NCI-H345 (cell line): Measurements from ENCODE around the gene KIAA0930.
"Not testable (repeated sequence)": the region's sequence is repeated elsewhere in the genome, so short reads cannot be mapped to it uniquely, and the experiment has no call there.

Source experiments
- DNase-seq: peaks from one replicate; lab custom pipeline; 2025; lab: John Stamatoyannopoulos, UW

The KIAA0930 gene

DNA sequence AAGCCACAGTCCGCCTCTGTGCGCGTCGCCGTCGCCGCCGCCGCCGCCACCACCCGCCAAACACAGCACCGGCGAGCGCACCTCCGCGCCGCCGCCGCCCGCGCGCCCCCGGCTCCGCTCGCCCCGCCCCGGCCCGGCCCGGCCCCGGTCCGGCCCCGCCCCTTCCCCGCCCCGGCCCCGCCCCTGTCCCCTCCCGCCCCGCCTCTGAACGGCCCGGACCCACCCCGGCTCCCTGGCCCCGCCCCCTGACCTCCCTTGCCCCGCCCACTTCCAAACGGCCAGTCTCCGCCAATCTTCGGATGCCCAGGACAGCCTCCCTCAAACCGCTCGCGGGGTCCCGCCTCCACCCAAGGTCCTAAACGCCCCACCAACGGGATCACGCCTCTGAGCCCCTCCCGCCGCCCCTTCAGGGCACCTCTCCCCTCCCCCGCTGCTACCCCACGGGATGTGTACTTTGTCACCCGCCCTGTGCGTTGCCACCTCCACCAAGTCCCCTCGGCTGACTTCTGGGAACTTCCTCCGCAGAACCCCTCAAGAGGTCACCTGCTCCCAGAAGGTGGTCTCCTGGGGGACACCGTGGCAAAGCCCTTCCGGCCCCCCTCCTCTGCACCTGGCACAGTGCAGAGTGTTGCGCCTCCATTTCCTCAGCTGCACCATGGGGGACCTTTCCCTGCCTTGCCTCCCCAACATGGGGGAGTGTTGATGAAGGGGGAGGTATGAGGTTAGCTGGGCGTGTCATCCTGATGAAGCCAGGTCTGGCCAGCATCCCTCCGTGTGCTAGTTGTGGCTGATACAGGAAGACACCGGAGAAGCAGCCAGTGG, at the start of gene KIAA0930:
TSS of gene KIAA0930 (minus strand) at position 85 of the 822 bp plus-strand sequence. CDS start 191 bp downstream, outside the sequence.
- DNase-seq: peak; percentile 53

DNA sequence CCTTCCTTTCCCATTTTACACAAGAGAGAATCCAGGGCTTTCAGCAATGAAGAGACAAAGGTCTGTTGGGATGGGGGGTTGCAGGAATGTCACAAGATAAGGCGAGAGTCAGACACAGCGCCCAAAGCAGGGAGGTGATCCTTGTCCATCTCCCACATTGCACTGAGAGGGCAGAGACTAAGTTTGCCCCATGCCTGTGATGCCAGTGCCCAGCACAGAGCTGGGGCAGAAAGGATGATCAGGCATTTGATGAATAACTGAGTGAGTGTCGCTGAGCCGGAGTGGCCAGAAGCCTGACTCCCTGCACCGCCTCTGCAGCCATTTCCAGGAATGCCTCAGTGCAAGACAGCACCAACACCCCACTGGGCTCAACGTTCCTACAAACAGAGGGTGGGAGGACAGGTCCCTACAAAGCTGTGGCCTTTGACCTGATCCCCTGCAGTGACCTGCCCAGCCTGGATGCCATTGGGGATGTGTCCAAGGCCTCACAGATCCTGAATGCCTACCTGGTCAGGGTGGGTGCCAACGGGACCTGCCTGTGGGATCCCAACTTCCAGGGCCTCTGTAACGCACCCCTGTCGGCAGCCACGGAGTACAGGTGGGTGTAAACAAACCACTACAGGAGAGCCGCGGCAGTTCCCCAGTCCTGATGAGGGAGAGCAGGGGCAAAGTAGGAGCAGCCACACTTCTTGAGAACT, 46.3 kb upstream of the KIAA0930 start:
- DNase-seq: no peak

DNA sequence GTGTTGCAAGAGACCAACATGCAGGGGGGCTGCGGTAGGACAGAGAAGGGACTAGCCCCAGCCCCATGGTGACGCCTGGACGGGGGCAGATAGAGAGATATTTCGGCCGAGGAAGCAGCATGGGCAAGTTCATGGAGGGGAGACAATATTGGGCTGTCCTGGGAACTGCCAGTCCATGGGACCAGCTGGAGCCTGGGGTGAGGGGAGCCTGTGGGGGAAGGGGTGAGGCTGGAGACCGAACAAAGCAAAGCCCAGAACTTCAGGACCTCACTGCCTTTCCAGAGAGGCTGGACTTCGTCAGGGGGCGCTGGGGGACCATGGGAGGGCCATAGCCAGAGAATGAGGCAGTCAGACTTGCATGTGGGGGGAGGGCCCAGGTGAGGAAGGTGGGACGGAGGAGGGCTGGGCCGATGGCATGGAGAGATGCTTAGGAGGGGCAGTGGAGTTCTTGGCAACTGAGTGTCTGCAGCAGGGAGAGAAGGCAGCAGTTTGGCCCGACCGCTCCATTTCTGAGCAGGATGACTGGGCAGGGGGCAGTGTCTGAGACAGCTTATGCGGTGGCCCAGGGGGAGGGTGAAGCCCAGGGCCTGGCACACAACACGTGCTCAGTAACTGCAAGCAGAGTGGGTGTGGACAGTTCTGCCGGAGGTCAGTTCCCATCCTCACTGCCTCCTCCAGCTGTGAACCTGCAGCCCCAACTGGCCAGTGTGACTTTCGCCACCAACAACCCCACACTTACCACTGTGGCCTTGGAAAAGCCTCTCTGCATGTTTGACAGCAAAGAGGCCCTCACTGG, 44.8 kb upstream of the KIAA0930 start:
- no peak for DNase-seq

DNA sequence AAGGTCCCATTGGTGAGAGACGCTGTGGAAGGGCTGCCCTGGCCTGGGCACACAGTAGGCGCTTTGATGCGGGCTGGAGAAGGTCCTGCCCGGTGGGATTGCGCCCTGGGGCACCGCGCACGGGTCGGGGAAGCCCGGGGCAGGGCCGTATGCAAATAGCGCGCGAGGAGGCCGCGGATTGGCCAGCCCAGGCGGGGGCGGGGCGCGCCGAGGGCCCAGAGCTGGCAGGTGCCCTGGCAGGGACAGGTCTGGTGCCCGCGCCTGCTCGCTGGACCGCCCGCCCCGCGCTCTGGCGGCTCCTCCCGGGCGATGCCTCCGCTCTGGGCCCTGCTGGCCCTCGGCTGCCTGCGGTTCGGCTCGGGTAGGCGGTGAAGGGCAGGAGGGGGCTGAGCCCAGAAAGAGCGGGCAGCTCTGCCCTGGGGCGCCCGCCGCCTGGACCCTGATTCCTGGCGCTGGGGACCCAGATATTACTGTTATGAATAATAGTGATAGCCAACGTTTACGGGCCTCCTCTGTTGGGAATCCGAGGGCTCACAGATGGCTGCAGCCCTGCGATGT, 44.1 kb upstream of the KIAA0930 start, which contains the start of gene UPK3A:
TSS of gene UPK3A (plus strand) at position 245 of the 558 bp plus-strand sequence. CDS start at position 310, 65 bp downstream.
- DNase-seq: no peak

DNA sequence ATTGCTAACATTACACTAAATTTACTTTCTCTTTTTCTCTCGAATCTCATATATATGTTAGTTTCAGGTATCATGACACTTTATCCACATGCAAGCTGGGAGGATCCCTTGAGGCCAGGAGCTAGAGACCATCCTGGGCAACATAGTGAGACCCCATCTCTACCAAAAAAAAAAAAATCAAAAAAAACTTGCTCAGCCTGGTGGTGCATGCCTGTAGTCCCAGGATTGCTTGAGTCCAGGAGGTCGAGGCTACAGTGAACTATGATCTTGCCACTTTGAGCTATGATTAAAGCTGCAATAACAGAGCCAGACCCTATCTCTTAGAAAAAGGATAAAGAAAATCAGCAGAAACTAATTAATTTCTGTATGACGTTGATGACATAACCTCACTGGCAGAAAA, 40.3 kb upstream of the KIAA0930 start:
- DNase-seq: no peak

DNA sequence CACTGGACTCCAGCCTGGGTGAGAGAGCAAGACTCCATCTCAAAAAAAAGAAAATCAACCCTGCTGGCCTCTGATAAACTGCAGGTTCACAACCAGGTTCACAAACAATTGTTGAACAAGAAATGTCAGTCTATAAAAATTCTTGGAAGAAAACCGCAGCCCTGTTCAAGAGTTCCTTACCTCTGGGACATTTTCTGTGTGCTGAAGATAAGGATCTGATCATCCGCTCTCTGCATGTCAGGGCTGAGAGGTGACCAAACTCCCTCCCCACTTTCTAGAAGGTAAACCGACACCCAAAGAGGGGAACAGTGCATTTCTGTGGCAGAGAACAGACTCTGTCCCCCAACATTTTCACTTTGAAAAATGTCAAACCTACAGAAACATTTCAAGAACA, 39.9 kb upstream of the KIAA0930 start:
- no peak for DNase-seq

DNA sequence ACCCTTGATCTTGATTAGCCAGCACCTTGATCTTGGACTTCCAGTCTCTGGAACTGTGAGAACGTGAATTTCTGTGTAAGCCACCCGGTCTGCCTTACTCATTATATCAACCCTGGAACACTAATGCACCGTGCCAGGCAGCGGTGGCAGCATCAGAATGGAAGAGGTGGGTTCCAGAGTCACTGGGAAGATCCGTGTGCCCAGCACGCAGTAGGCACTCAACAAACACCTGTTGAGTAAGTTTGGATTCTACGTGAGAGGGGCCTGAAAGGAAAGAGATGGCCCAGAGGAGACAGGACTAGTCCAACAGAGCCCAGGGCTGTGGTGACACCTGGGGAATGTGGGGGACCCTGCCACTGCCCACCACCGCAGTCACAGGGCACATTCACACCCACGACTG, 37.4 kb upstream of the KIAA0930 start:
- no peak for DNase-seq

DNA sequence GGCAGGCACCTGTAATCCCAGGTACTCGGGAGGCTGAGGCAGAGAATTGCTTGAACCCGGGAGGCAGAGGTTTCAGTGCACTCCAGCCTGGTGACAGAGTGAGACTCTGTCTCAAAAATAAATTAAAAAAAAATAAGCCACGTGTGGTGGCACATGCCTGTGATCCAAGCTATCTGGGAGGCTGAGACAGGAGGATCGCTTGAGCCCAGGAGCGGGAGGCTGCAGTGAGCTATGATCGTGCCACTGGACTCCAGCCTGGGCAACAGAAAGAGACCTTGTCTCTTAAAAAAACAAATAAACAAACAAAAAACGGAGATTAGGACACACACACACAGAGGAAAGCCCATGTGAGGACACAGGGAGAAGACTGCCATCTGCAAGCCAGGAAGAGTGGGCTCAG, 37.0 kb upstream of the KIAA0930 start:
- DNase-seq: not testable (repeated sequence)

DNA sequence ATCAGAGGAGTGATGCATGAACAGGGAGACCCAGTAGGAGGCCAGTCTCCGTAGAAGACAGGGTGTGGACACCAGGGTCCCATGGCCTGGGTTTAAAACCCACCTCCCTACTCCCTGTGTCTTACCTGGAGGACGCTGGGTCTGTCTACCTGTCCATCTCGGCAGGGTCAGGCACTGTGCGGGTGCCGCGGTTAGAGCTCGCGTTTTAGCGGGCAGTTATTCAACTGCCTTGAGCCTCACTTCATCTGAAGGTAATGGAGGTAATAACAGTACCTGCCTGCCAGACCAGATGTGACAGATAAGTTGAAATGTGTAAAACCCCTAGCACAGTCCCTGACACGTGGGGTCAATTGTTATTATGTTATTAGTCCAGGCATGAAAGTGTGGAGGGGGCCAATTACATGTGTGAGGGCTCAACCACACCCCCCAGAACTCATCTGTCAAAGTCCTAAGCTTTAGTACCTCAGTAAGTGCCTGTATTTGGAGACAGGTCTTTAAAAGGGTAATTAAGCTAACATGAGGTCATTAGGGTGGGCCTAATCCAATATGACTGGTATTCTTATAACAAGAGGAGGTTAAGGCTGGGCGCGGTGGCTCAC, 35.9 kb upstream of the KIAA0930 start:
- DNase-seq: no peak

DNA sequence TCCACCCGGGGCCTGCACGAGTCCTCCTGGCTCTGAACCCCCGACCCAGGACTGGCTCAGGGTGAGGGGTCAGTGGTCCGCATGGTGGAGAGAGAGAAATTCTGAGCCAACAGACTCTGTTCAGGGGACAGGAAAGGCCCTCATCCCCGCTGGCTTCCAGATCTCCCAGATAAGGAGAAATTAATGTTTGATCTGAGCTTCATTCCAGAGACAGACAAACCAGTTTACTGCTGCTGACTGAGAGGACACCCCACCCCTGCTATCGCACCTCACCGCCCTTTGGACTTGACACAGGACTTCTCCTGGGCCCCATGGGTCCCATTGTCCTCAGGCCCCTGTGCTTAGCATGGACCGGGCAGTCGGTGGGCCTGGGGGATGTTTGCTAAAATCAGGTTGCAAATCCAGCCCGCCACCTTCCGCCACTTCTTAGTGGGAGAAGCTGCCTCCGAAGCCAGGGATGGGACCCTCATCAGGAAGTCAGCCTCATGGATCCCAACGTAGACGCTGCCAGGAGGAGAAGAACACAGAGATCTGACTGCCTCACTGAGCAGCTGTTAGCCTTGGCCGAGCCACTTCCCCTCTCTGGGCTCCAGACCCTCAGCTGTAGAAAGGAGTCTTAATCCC, 32.9 kb upstream of the KIAA0930 start:
- no peak for DNase-seq

DNA sequence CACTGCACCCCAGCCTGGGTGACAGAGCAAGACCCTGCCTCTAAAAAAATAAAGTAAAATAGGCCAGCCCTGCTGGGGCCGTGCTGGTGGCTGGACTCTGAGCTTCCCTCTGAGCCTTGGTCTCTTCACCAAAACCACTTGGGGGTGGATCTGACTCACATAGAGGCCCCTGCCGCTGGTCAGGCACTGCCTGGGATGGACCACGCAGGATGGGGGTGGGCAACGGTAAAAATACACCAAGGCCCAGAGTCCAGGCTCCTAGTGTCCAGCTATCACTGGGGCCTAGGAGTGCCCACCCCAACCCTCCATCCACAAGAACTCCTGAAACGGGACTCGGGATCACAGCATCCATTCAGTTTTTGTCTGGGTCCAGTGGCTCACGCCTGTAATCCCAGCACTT, 31.8 kb upstream of the KIAA0930 start:
- DNase-seq: no peak

DNA sequence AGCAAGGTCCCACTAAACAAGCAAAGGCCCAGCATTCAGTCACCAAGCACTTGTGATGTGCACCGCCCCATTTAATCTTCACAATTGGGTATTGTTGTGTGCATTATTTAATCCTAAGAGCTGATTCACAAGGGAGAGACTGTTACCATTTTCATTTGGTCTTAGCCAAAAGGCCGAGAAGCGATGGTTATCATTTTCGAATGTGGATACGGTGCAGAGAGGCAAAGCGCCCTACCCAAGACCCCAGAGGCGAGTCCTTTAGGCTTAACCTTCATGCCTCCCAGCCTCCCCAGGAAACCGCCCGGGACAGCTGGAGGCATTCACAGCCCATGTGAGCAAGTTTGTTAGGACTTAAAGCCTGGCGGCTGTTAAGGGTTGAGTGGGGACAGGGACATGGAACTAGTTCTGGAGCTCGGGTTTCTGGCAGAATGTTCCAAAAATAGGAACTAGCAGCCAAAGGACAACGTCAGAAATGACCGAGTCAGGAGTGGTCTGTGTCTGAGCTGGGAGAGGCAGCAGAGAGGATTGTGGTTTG, 31.0 kb upstream of the KIAA0930 start:
- DNase-seq: peak; percentile 85

DNA sequence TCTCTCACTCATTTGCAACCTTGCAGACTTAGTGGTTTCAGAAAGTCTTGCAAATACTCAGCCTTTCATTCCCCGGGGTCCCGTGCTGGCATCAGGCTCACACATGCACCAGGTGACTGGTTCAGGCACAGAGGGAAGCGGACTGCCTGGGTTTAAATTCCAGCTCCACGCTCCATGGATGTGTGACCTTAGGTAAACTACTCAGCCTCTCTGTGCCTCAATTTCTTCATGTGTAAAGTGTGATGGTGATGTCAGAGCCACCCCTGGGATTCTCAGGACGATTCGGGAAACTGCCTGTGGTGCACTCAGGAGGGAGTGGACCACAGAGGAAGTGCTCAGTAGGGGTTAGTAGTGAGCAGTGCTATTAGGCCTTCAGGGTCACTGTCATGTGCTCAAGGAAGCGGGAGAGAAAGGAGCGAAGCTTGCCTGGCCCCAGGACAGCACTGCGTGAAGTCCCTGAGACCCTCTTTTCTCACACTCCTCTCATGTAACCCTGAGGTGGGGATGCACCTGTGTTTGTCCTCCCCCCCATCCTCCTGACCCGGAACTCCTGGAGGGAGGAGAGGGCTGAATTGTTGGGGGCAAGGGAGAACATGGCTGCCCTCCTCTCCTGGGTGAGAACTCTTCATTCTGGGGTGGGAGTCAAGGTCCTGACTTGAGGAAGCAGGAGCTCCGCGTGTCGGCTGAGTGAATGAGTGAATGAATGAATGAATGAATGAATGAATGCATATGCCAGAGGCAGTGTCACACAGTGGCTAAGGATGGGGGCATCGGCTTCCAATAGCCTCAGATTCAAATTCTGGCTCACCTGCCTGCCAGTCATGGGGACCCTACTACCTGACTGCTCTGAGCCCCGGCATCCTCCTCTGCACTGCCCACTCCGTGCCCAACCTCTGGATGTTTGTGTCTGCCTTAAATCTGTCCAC, 29.7 kb upstream of the KIAA0930 start:
- DNase-seq: no peak

DNA sequence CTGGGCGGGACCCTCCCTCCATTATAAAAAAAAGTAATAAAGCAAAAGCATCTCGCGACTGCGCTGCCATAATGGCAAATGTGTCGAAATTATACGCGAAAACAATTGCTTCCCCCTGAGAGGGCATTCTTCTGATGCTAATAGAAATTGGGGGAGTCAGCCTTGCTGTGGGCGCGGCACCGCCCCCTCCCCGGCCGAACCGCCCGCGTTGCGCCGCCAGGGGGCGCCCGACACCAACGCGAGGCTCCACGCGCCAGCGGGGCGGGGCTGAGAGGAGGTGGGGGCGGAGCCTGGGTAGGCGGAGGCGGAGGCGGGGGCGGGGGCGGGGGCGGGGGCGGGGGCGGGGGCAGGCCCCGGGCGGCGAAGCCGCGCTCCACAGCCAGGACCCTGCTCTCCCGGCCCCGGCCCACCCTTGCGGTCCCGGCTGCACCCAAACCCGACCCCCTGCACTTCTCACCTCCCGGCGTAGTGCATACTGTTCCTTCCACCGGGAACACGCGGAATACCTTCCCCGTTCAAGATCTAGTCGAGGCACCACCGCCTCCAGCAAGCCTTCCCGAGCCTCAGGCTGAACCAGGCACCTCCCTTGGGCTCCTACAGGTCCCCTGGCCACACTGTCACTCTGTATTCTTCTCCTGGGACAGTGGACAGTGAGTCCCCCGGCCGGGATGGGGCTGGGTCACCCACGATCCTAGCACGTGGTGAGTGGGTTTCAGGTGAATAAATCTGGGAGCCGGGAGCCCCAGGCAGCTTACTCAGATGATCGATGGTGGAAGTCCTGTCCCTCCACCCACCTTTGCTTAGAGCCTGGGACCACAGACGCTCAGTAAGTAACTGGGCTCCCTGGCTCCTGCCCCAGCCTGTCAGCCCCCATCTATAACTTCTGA, 28.5 kb upstream of the KIAA0930 start:
- peak; percentile 80 for DNase-seq

DNA sequence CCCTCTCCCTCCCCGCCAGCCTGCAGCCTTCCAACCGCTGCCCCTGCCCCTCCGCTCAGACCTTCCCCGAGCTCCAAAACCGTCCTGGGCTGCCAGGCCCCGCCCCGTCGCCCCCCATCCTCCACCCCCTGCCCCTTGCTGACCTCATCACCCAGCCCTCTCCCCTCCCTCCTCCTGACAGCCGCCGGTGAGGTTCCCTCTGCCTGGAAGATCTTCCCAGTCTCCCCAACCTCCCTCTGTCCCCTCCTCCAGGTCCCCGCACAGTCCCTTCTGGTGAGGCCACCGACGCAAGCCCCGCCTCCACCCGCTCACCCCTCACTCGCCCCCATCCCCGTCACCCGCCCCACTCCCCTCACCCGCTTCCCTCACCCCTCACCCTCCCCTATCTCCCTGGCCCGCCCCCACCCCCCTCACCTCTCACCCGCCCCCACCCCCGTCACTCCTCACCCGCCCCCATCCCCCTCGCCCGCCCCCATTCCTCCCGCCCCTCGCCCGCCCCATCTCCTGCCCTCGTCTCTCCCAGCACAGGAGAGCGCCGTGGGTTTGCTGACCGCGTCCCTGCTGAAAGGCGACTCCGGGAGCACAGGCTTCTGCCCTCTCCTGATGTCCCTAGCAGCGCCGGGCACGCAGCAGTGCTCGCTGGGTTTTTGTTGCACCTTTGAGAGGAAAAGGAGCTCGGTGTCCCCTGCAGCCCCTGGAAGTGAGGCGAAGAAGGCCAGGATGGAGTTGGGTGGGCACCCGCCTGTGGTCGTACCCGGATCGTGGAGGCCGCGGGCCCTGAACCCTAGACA, 27.7 kb upstream of the KIAA0930 start:
- DNase-seq: peak; percentile 32

DNA sequence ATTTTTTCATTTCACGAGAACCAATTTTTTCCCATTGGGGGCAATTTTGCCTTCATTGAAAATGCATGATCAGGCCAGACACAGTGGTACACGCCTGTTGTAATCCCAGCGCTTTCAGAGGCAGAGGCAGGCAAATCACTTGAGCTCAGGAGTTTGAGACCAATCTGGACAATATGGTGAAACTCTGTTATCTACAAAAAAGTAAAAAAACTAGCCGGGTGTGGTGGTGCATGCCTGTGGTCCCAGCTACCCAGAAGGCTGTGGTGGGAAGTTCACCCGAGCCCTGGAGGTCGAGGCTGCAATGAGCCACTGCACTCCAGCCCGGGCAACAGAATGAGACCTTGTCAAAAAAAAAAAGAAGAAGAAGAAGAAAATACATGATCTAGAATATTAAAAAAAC, 24.8 kb upstream of the KIAA0930 start:
- DNase-seq: no peak

DNA sequence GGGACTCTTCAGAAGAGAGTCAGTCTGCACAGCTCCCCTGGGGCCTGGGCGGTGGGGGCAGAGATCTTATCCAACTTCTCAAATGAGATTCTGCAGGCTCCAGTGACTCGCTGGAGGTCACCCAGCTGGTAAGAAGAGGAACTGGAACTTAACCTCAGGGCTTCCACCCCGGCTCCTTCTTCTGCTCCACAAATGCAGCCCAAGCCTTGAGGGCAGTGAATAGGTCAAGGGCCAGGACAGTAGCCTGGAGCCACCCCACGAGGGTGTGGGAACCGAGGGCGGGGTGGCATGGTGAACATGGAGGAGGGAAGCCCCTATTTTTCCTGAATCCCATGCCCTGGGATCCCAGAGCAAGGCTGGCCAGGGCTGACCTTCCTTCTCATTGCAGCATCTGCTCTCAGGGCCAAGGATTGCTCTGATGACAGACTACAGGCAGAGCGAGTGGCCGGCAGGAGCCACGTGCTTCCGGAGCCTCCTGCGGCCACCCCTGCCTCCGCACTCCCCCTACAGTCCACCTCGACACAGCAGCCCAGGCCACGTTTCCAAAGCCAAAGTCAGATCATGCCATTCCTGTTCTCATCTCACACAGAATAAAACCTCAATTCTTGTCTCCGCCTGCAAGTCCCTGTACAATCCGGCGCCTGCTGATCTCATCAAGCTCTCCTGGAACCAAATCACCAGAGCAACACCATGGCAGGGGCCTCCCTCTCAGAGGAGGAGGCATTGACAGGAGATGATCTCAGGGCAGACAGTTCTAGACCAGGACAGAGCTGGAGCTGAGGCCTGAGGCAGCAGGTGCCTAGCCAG, 23.0 kb upstream of the KIAA0930 start:
- no peak for DNase-seq
